Trophoblast cell (in vitro differentiated cells and primary cell): Measurements from ENCODE around the gene ST3GAL2.
A peak's percentile ranks its signal among the peaks of the same experiment; 100 is the strongest.

Experiments
- DNase-seq, 2 donors: peaks; one replicate each; pipeline ENCODE4 v3.0.0-alpha.2; 2016
- H2AFZ ChIP-seq: 2 replicates; pipeline ENCODE4 v1.6.1; 2013; ENCODE audit warnings: low read length, moderate library complexity, mild to moderate bottlenecking; ENCODE audit not compliant: insufficient read depth, poor library complexity
- H2AK5ac ChIP-seq: 2 replicates; pipeline ENCODE4 v1.6.1; 2013; ENCODE audit warnings: mild to moderate bottlenecking, low read length
- H2BK120ac ChIP-seq: 2 replicates; pipeline ENCODE4 v1.6.1; 2013; ENCODE audit warnings: low read length, mild to moderate bottlenecking, moderate library complexity; ENCODE audit not compliant: insufficient read depth, poor library complexity
- H2BK12ac ChIP-seq: 2 replicates; pipeline ENCODE4 v1.6.1; 2013; ENCODE audit warnings: mild to moderate bottlenecking, low read length, moderate library complexity
- H2BK5ac ChIP-seq: 2 replicates; pipeline ENCODE4 v1.6.1; 2013; ENCODE audit warnings: low read length, low read depth, moderate library complexity, mild to moderate bottlenecking; ENCODE audit not compliant: poor library complexity
- H3K14ac ChIP-seq: 2 replicates; pipeline ENCODE4 v1.6.1; 2013; ENCODE audit warnings: mild to moderate bottlenecking, low read length
- H3K18ac ChIP-seq: 2 replicates; pipeline ENCODE4 v1.6.1; 2013; ENCODE audit warnings: mild to moderate bottlenecking, low read length
- H3K23ac ChIP-seq: 2 replicates; pipeline ENCODE4 v1.6.1; 2013; ENCODE audit warnings: low read length
- H3K27ac ChIP-seq: 2 replicates; pipeline ENCODE4 v1.5.1; 2013; ENCODE audit warnings: low read depth, mild to moderate bottlenecking, inconsistent platforms, low read length, moderate library complexity
- H3K27me3 ChIP-seq: 2 replicates; pipeline ENCODE4 v1.6.1; 2013; ENCODE audit warnings: inconsistent platforms, mild to moderate bottlenecking, low read length, moderate library complexity; ENCODE audit not compliant: insufficient read depth
- H3K36me3 ChIP-seq, 2 experiments: 1 replicate in 1 of 2; 2 replicates in 1 of 2; pipeline ENCODE4 v1.6.1; 2013; ENCODE audit warnings: low read length in 2 of 2, mild to moderate bottlenecking in 2 of 2, moderate library complexity in 1 of 2; ENCODE audit not compliant: insufficient read depth in 2 of 2, control insufficient read depth in 1 of 2
- H3K4ac ChIP-seq: 2 replicates; pipeline ENCODE4 v1.6.1; 2013; ENCODE audit warnings: low read depth, mild to moderate bottlenecking, low read length, moderate library complexity
- H3K4me1 ChIP-seq, 2 experiments: 1 replicate in 1 of 2; 2 replicates in 1 of 2; pipeline ENCODE4 v1.6.1; 2013; ENCODE audit warnings: low read length in 2 of 2, mild to moderate bottlenecking in 2 of 2, moderate library complexity in 1 of 2; ENCODE audit not compliant: insufficient read depth in 2 of 2, control insufficient read depth in 1 of 2
- H3K4me2 ChIP-seq: 2 replicates; pipeline ENCODE4 v1.6.1; 2013; ENCODE audit warnings: inconsistent platforms, mild to moderate bottlenecking, low read length, moderate library complexity
- H3K4me3 ChIP-seq: 2 replicates; pipeline ENCODE4 v1.5.1; 2013; ENCODE audit warnings: mild to moderate bottlenecking, low read depth, low read length, inconsistent platforms
- H3K79me1 ChIP-seq: one replicate; pipeline ENCODE4 v1.6.1; 2013; ENCODE audit warnings: low read length
- H3K79me2 ChIP-seq: 2 replicates; pipeline ENCODE4 v1.6.1; 2013; ENCODE audit warnings: low read length, mild to moderate bottlenecking; ENCODE audit not compliant: control insufficient read depth, insufficient read depth, poor library complexity
- H3K9ac ChIP-seq: 2 replicates; pipeline ENCODE4 v1.6.1; 2013; ENCODE audit warnings: mild to moderate bottlenecking, low read length
- H3K9me3 ChIP-seq: 2 replicates; pipeline ENCODE4 v1.6.1; 2013; ENCODE audit warnings: low read depth, mild to moderate bottlenecking, control low read depth, inconsistent platforms, low read length; ENCODE audit not compliant: insufficient read depth
- H4K12ac ChIP-seq: 2 replicates; pipeline ENCODE4 v1.6.1; 2013; ENCODE audit warnings: low read depth, mild to moderate bottlenecking, low read length, moderate library complexity
- H4K8ac ChIP-seq: 2 replicates; pipeline ENCODE4 v1.6.1; 2013; ENCODE audit warnings: low read depth, mild to moderate bottlenecking, low read length, moderate library complexity
- H4K91ac ChIP-seq: one replicate; pipeline ENCODE4 v1.6.1; 2013; ENCODE audit warnings: low read depth, mild to moderate bottlenecking, low read length, moderate library complexity
- WGBS: extraction: QIAGEN DNeasy Blood & Tissue Kit; methylation state at CpG from one replicate; pipeline ENCODE4 v1.1.7; 2013; ENCODE audit warnings: missing lambda C conversion rate; ENCODE audit not compliant: insufficient read length, insufficient coverage; ENCODE audit errors: extremely low coverage; 5-methylcytosine and 5-hydroxymethylcytosine counted together

ST3GAL2 gene

GRCh38 chr16:70432723-70433457 lies 6.0 kb downstream of the ST3GAL2 start:
- DNase-seq = peak in 1 of 2 donors; percentile 26
- Histone ChIP-seq H3K14ac (no peak overlapping the region), H2AK5ac (no peak overlapping the region), H4K91ac (no peak overlapping the region), H3K9me3 (no peaks in the 10 kb centered on the region), H3K4ac (no peak overlapping the region), H3K4me3 (no peak overlapping the region), H2BK5ac (no peak overlapping the region), H2BK120ac (no peak overlapping the region), H3K4me2 (no peak overlapping the region), H3K23ac (no peak overlapping the region), H3K36me3 (peaks cover 5 to 10% of the 10 kb centered on the region in 2 experiments), H3K4me1 (peaks cover 57 to 60% of the 10 kb centered on the region in 2 experiments), H2AFZ (no peak overlapping the region), H2BK12ac (peak overlapping the region; percentile 10), H3K79me2 (peaks cover 18% of the 10 kb centered on the region), H3K27me3 (no peaks in the 10 kb centered on the region), H3K79me1 (peaks cover 32% of the 10 kb centered on the region), H3K9ac (no peak overlapping the region), H3K18ac (no peak overlapping the region), H4K8ac (no peak overlapping the region), H4K12ac (no peak overlapping the region), H3K27ac (no peak overlapping the region)
- no CpG with 5 or more reads among the region's 12 CpGs for WGBS

GRCh38 chr16:70432356-70432722 lies 6.6 kb downstream of the ST3GAL2 start:
- H3K4me1 ChIP-seq = peaks cover 54 to 60% of the 10 kb centered on the region in 2 experiments
- no peak overlapping the region for H3K27ac ChIP-seq
- H3K9me3 ChIP-seq = no peaks in the 10 kb centered on the region
- no peak overlapping the region for H2BK120ac ChIP-seq
- no peak overlapping the region for H3K23ac ChIP-seq
- no peak overlapping the region for H2BK5ac ChIP-seq
- H4K91ac ChIP-seq = no peak overlapping the region
- peaks cover 14% of the 10 kb centered on the region for H3K79me2 ChIP-seq
- DNase-seq = peak in 1 of 2 donors; percentile 19
- H2AFZ ChIP-seq = no peak overlapping the region
- H3K4me2 ChIP-seq = no peak overlapping the region
- H3K79me1 ChIP-seq = peaks cover 32% of the 10 kb centered on the region
- peaks cover 5 to 10% of the 10 kb centered on the region in 2 experiments for H3K36me3 ChIP-seq
- no peak overlapping the region for H3K9ac ChIP-seq
- H3K14ac ChIP-seq = no peak overlapping the region
- H2BK12ac ChIP-seq = no peak overlapping the region
- H3K27me3 ChIP-seq = no peaks in the 10 kb centered on the region
- H3K4ac ChIP-seq = no peak overlapping the region
- H2AK5ac ChIP-seq = no peak overlapping the region
- H4K12ac ChIP-seq = no peak overlapping the region
- no peak overlapping the region for H4K8ac ChIP-seq
- H3K18ac ChIP-seq = no peak overlapping the region
- no CpG with 5 or more reads among the region's 3 CpGs for WGBS
- H3K4me3 ChIP-seq = no peak overlapping the region

GRCh38 chr16:70430667-70431536 lies 8.0 kb downstream of the ST3GAL2 start:
- H3K4me2 ChIP-seq = peak overlapping the region; percentile 38
- peak overlapping the region; percentile 65 for H2BK120ac ChIP-seq
- peaks cover 14% of the 10 kb centered on the region for H3K79me2 ChIP-seq
- peak overlapping the region; percentile 74 for H3K4ac ChIP-seq
- H3K18ac ChIP-seq = peak overlapping the region; percentile 73
- peak overlapping the region; percentile 97 for H3K27ac ChIP-seq
- peaks cover 5 to 10% of the 10 kb centered on the region in 2 experiments for H3K36me3 ChIP-seq
- H3K9ac ChIP-seq = peak overlapping the region; percentile 30
- H4K8ac ChIP-seq = peak overlapping the region; percentile 55
- H2AK5ac ChIP-seq = peak overlapping the region; percentile 38
- no peak overlapping the region for H3K4me3 ChIP-seq
- H2BK12ac ChIP-seq = peak overlapping the region; percentile 82
- no CpG with 5 or more reads among the region's 11 CpGs for WGBS
- no peak overlapping the region for H3K23ac ChIP-seq
- H3K9me3 ChIP-seq = no peaks in the 10 kb centered on the region
- H3K27me3 ChIP-seq = no peaks in the 10 kb centered on the region
- H2AFZ ChIP-seq = peak overlapping the region; percentile 60
- no peak overlapping the region for H4K12ac ChIP-seq
- H3K4me1 ChIP-seq = peaks cover 45 to 51% of the 10 kb centered on the region in 2 experiments
- H3K14ac ChIP-seq = peak overlapping the region; percentile 71
- peak; percentile 54 to 85 for DNase-seq
- H3K79me1 ChIP-seq = peaks cover 28% of the 10 kb centered on the region
- peak overlapping the region; percentile 44 for H2BK5ac ChIP-seq
- peak overlapping the region; percentile 83 for H4K91ac ChIP-seq

DNA sequence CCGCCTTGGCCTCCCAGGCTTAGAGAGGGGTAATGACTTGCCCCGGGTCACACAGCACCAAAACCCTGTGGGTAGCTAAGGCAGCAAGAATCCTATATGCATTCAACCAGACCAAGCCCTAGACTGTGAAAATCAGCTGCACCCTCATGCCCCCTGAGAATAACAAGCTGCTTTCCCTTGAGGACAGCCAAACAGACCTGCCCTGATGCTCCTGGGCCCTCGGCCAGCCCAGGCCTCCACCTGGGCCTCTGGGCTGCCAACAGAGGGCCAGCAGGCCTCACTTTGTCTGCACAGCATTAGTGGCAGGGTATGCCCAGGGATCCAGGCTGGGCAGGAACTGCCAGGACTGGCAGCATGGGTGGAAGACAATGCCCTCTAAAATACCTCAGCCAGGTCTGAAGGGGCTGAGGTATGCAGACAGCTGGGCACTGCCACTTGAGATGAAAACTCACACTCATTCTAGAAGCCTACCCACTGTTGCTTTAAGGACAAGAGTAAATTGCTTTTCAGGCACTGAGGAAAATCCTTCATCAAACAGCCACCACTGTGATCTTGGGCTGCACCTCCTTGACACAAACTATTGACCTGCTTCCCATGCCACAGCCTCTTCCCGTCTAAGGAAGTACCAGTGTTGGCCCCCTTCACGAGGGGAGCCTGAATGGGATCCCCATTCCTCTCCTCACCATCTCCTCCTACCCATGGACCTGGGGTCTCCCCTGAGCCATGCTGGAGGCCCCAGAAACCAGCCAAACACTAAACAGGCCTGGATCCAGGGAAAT lies 8.8 kb downstream of the ST3GAL2 start:
- peak overlapping the region; percentile 83 for H4K91ac ChIP-seq
- H3K79me1 ChIP-seq = peaks cover 28% of the 10 kb centered on the region
- no peaks in the 10 kb centered on the region for H3K27me3 ChIP-seq
- peak overlapping the region; percentile 65 for H2BK120ac ChIP-seq
- peak overlapping the region; percentile 14 for H3K4me2 ChIP-seq
- peak overlapping the region; percentile 55 for H4K8ac ChIP-seq
- DNase-seq = peak in 1 of 2 donors; percentile 21
- H2BK5ac ChIP-seq = peak overlapping the region; percentile 44
- H3K14ac ChIP-seq = peak overlapping the region; percentile 71
- H3K36me3 ChIP-seq = peaks cover 5 to 11% of the 10 kb centered on the region in 2 experiments
- H3K27ac ChIP-seq = peak overlapping the region; percentile 97
- peaks cover 14% of the 10 kb centered on the region for H3K79me2 ChIP-seq
- no CpG with 5 or more reads among the region's 5 CpGs for WGBS
- peak overlapping the region; percentile 38 for H2AK5ac ChIP-seq
- peaks cover 45 to 51% of the 10 kb centered on the region in 2 experiments for H3K4me1 ChIP-seq
- H2AFZ ChIP-seq = peak overlapping the region; percentile 19
- peak overlapping the region; percentile 73 for H3K18ac ChIP-seq
- H4K12ac ChIP-seq = no peak overlapping the region
- H2BK12ac ChIP-seq = peak overlapping the region; percentile 82
- peak overlapping the region; percentile 74 for H3K4ac ChIP-seq
- no peak overlapping the region for H3K4me3 ChIP-seq
- no peak overlapping the region for H3K23ac ChIP-seq
- H3K9ac ChIP-seq = peak overlapping the region; percentile 30
- no peaks in the 10 kb centered on the region for H3K9me3 ChIP-seq
